Thyroid gland (tissue), 4 donors: ENCODE data around the gene CARMIL1. TPM values are rescaled to one million over a fixed set of nuclear protein-coding genes. Genes with fewer than 3 reads are reported as not detected.

Source experiments
- DNase-seq, 2 donors: peaks; one replicate each; pipeline ENCODE4 v3.0.0-alpha.2; 2019
- H3K27ac ChIP-seq, 3 donors: fragments of 200-600 bp; sonication (generic); 1 replicate in 2 of 3; 2 replicates in 1 of 3; pipeline ENCODE4 v1.5.1; 2016 to 2019; ENCODE audit warnings: mild to moderate bottlenecking in 1 of 3, moderate library complexity in 1 of 3
- H3K27me3 ChIP-seq: fragments of 200-600 bp; sonication (generic); one replicate; pipeline ENCODE4 v1.5.1; 2019
- H3K36me3 ChIP-seq, 2 donors: fragments of 200-600 bp; sonication (generic); one replicate each; pipeline ENCODE4 v1.5.1; 2016 to 2019
- H3K4me1 ChIP-seq, 2 donors: fragments of 200-600 bp; sonication (generic); one replicate each; pipeline ENCODE4 v1.5.1; 2017 to 2019
- H3K4me3 ChIP-seq, 3 donors: fragments of 200-600 bp; sonication (generic); replicated peaks in 1 of 3; 1 replicate in 2 of 3; 2 replicates in 1 of 3; pipeline ENCODE4 v1.5.1; 2016; ENCODE audit warnings: mild to moderate bottlenecking in 1 of 3
- H3K9me3 ChIP-seq: fragments of 200-600 bp; sonication (generic); one replicate; pipeline ENCODE4 v1.5.1; 2017
- POLR2A ChIP-seq, 2 donors: fragments of 450-650 bp; IDR thresholded peaks; one replicate each; pipeline ENCODE4 v1.6.1; 2017; ENCODE audit warnings: antibody characterized with exemption in 2 of 2, mild to moderate bottlenecking in 2 of 2, moderate library complexity in 1 of 2
- WGBS, 2 donors: methylation state at CpG; one replicate each; pipeline ENCODE4 v1.1.5; 2017; 5-methylcytosine and 5-hydroxymethylcytosine counted together
- intact Hi-C: fragments of 100-400 bp; cut with DNase I; formaldehyde crosslinking; loops from one replicate; pipeline ENCODE4 v1.15.1; 2023
- total RNA-seq, 4 donors: library from RNA; depleted of rRNA; stranded (reverse); fragments of >200 nt; gene quantifications; one replicate each; pipeline ENCODE4 v1.2.3, GENCODE V29; 2016
- TF ChIP-seq, protein P1 (sequence below), 6 experiments: fragments of 200-600 bp in 3 of 6; fragments of 450-650 bp in 3 of 6; sonication (generic) in 3 of 6; IDR thresholded peaks; one replicate each; pipeline ENCODE4 v1.5.1; 2016 to 2019; ENCODE audit warnings: antibody characterized with exemption in 6 of 6, mild to moderate bottlenecking in 2 of 6, inconsistent platforms in 1 of 6, moderate library complexity in 1 of 6

The CARMIL1 gene
- total RNA-seq, 4 donors from 2014 or later, result 24.7 to 34.4 (median 30.7) TPM

DNA sequence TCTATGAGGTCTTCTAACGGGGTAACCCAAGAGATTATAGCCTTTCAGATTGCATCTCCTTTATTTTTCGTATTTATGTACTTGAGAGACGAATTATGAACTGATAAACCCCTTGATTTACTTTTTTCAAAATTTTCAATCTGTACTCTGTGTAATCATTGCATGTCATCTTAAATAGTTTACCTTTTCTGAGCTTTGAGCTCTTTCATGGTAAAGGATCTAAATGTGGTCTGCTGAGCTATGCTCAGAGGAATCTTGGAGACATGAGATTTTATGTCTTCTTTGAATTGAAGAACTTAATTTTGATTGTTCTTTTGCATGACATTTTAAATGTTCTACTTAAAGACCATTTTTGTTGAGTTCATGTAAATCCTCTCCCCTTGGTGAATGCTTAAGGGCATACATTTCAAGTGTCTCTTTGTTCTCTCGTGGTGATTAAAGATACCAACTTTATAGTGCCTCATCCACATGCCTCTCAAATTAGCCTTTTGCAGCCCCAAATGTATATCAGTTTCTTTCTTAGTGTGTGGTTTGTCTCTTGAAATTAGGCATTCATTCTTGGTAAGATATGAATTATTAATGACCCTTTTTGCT lies 256.6 kb downstream of the CARMIL1 start:
- H3K27ac ChIP-seq, result no peak overlapping the region
- WGBS, 2 donors, result 90 to 92% methylated on average over 4 of the region's 4 CpGs
- no peak overlapping the region for H3K4me3 ChIP-seq
- intact Hi-C loops, result no loop called here
- H3K9me3 ChIP-seq, result no peaks in the 10 kb centered on the region
- TF ChIP-seq, protein P1, sequence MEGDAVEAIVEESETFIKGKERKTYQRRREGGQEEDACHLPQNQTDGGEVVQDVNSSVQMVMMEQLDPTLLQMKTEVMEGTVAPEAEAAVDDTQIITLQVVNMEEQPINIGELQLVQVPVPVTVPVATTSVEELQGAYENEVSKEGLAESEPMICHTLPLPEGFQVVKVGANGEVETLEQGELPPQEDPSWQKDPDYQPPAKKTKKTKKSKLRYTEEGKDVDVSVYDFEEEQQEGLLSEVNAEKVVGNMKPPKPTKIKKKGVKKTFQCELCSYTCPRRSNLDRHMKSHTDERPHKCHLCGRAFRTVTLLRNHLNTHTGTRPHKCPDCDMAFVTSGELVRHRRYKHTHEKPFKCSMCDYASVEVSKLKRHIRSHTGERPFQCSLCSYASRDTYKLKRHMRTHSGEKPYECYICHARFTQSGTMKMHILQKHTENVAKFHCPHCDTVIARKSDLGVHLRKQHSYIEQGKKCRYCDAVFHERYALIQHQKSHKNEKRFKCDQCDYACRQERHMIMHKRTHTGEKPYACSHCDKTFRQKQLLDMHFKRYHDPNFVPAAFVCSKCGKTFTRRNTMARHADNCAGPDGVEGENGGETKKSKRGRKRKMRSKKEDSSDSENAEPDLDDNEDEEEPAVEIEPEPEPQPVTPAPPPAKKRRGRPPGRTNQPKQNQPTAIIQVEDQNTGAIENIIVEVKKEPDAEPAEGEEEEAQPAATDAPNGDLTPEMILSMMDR (IDR thresholded peaks at IDR 0.05), result no peak
- no peak for TF ChIP-seq POLR2A (IDR thresholded peaks at IDR 0.05)
- peaks cover 0 to 4% of the 10 kb centered on the region in 2 donors for H3K36me3 ChIP-seq
- H3K4me1 ChIP-seq, result no peaks in the 10 kb centered on the region
- DNase-seq, result no peak
- no peaks in the 10 kb centered on the region for H3K27me3 ChIP-seq

DNA sequence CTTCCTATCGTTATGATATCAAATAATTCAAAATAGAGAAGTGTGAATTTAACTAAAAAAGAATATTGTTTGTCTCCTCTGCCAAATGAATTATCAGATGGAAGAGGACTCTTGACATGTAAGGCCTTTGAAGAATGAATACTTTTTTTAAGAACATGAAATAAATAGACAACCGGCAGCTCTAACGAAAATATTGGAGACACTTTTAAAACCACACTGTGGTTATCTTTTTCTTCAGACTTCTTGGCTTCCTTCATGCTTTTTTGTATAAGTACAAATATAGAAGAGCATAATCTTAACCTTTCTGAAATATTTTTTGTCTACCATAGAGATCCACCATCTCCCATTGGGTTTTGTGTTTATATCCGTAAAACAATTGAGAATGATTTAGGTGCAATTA lies 257.6 kb downstream of the CARMIL1 start:
- Histone ChIP-seq H3K9me3 (no peaks in the 10 kb centered on the region), H3K4me3 (no peak overlapping the region), H3K36me3 (peaks cover 0 to 4% of the 10 kb centered on the region in 2 donors), H3K27me3 (no peaks in the 10 kb centered on the region), H3K4me1 (no peaks in the 10 kb centered on the region), H3K27ac (no peak overlapping the region)
- TF ChIP-seq POLR2A (IDR thresholded peaks at IDR 0.05), result no peak
- TF ChIP-seq, protein P1 (IDR thresholded peaks at IDR 0.05), result no peak
- intact Hi-C loops, result no loop called here
- WGBS, 2 donors, result 70 to 84% methylated on average over 4 of the region's 4 CpGs
- DNase-seq, result no peak

DNA sequence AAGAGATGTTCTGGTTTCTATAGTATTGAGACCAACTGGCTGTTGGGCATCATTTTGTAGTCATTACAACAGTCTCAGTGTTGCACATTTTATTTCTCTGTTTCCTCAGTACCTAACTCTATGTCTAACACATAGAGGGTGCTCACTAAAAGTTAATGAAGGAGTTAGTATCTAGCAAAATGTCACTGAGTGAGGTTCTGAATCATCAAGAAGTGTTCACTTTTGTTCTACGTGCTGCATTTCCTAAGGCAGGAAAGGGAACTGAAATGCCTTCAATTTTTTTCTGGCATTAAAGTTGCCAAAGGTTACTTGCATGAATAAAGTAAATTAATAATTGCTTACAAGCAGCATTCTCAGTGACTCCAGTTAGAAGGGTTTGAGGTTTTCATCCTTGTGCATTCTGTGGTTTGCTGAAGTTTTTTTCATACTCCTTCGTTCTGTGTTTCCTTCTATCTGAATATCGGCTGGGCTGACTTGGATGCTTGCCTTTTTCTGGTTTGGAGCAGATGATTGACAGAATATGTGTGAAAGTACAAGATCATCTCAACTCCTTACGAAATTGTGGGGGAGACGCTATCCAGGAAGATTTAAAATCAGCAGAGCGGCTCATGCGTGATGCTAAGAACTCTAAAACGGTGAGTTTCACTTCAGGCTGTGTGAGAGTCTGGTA lies 258.3 kb downstream of the CARMIL1 start:
- intact Hi-C loops, result no loop called here
- no peak for TF ChIP-seq POLR2A (IDR thresholded peaks at IDR 0.05)
- TF ChIP-seq, protein P1 (IDR thresholded peaks at IDR 0.05), result no peak
- DNase-seq, result no peak
- WGBS, 2 donors, result 88 to 89% methylated on average over 8 of the region's 8 CpGs
- Histone ChIP-seq H3K36me3 (peaks cover 0 to 4% of the 10 kb centered on the region in 2 donors), H3K4me1 (no peaks in the 10 kb centered on the region), H3K27ac (no peak overlapping the region), H3K27me3 (no peaks in the 10 kb centered on the region), H3K9me3 (no peaks in the 10 kb centered on the region), H3K4me3 (no peak overlapping the region)

DNA sequence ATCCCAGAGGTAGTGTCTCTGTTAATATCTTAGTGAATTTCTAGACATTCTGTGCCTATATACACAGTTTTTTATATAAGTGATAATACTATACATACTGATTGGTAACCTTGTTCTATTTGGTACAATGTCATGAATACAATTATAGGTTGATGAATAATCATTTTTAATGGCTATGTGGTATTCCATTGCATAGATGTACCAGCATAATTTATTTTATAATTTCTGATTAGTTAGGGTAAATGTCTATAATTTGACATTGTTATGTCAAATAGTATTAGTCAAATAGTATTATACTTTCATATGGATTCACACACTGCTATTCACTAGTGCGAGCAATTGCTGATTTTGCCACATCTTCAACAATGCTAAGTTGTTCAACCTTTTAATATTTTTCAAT lies 262.1 kb downstream of the CARMIL1 start:
- no peak for DNase-seq
- intact Hi-C loops, result no loop called here
- 98% methylated on average over 1 of the region's 1 CpG for WGBS, 2 donors
- no peaks in the 10 kb centered on the region for H3K27me3 ChIP-seq
- H3K4me3 ChIP-seq, result no peak overlapping the region
- H3K27ac ChIP-seq, result no peak overlapping the region
- H3K36me3 ChIP-seq, result peaks cover 0 to 4% of the 10 kb centered on the region in 2 donors
- H3K9me3 ChIP-seq, result no peaks in the 10 kb centered on the region
- TF ChIP-seq, protein P1 (IDR thresholded peaks at IDR 0.05), result no peak
- TF ChIP-seq POLR2A (IDR thresholded peaks at IDR 0.05), result no peak
- H3K4me1 ChIP-seq, result no peaks in the 10 kb centered on the region
